ENCODE results near the gene ALLC.

DNA sequence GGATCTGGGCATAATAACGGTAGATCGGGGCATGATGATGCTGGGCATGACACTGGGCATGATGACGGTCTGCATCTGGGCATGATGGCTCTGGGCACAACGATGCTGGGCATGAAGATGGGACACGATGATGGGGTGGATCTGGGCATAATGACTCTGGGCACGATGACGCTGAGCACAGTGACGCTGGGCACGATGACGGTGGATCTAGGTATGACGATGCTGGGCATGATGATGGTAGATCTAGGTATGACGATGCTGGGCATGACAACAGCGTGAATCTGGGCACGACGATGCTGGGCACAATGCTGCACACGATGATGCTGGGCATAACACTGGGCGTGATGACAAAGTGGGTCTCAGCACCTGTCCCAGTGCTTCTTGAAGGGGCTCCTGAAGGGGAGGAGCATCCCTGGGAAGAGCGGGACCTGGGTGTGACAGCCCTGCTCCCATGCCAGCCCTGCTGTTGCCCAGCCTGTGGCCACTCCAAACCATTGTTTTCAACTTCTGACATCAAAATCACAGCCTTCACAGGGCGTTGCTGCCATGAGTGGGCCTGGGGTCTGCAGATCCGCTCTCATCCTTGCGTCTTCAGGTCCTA lies 30.4 kb upstream of the ALLC start:
- TF ChIP-seq, protein P1, sequence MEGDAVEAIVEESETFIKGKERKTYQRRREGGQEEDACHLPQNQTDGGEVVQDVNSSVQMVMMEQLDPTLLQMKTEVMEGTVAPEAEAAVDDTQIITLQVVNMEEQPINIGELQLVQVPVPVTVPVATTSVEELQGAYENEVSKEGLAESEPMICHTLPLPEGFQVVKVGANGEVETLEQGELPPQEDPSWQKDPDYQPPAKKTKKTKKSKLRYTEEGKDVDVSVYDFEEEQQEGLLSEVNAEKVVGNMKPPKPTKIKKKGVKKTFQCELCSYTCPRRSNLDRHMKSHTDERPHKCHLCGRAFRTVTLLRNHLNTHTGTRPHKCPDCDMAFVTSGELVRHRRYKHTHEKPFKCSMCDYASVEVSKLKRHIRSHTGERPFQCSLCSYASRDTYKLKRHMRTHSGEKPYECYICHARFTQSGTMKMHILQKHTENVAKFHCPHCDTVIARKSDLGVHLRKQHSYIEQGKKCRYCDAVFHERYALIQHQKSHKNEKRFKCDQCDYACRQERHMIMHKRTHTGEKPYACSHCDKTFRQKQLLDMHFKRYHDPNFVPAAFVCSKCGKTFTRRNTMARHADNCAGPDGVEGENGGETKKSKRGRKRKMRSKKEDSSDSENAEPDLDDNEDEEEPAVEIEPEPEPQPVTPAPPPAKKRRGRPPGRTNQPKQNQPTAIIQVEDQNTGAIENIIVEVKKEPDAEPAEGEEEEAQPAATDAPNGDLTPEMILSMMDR (IDR thresholded peaks at IDR 0.05) = no peak
- TF ChIP-seq POLR2A (IDR thresholded peaks at IDR 0.05) = no peak
